ENCODE data around the gene HTT.

The HTT gene

DNA sequence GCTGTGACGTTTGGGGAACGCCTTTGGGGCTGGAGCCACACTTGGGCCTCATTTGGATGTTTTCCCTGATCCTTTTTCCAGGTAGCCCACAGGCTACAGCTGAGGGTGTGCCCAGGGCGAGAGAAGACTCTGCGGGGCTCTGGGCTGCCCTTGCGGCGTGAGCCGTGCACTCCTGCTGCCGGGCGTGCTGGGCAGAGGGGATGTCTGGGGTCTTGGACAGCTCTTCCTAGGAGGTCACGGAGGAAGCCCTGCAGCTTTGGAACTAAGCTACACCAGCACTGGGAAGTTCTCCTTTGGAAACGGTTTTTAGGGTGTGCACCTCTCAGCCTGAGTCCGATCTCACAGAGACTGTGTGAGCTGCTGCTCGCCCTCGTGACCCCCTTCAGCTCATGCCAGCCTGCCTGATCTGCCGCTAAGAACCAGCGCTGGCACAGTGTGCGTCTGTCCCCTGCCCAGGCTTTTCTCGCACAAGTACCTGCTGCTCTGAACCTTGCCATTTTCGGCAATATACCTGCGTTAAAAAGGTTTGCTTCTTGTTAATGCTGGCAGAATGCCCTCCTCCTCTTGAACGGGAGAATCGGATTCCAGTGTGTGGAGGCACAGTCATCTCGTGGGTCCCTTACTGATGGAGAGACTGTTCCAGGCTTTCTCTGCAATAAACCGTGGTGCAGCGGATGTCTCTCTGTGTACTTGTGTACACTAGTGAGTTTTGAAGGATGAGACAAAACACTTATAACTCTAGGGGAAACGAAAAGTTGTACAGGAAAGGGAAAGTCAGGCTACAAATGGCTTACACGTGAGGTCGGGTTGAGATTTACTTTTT lies 188.8 kb downstream of the HTT start:
- no peak for DNase-seq (ENCODE audit: low read depth, low spot score)

DNA sequence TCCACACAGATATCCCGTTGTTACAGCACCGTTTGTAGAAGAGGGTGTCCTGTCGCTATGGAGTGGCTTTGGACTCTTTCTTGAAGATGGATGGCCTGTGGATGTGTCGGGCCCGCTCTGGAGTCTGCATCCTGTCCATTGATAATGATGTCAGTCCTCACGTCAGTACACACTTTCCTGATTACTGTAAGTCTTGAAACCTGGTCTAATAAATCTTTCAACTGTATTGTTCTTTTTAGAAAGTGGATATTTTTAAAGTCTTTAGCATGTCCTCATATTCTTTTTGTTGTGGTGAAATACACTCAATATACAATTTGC lies 189.4 kb downstream of the HTT start:
- no peak for DNase-seq (ENCODE audit: low read depth, low spot score)

- DNase-seq (ENCODE audit: low read depth, low spot score) = no peak
Measured at GRCh38 chr4:3266076-3266475, 191.6 kb downstream of the HTT start.

GRCh38 chr4:3267576-3268394 lies 193.3 kb downstream of the HTT start:
- no peak for DNase-seq (ENCODE audit: low read depth, low spot score)

DNA sequence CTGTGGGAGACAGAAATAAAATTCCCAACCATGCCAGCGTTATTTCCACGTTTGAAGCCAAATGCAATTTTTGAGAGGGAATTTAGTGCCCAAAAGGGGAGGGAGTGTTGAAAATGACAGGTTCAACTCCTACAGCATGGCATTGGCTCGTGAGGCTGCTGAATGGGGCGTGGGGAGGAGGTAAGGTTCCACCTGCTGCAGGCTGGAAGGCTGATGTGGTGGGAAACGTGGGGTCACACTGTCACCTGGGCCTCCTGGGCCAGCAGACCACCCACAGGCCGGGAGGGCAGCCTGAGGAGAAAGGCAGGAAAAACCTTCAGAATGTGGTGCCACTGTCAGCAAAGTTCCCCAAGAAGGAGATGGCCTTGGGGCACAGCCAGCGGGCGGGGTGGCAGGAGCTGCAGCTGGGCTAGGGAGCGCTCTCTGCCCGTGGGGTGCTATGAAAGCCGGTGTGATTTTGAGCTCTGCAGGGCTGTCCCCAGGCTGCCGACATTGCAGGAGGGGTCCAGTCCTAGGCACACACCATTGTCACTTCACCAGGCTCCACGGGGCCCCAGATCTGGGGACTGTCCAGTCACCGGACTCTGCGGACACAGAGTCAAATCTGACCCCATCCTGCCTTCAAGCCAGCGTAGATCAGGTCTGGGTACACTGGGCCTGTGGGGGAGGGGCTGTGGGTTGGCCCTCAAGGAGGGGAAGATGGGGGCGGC lies 194.1 kb downstream of the HTT start:
- no peak for DNase-seq (ENCODE audit: low read depth, low spot score)

GRCh38 chr4:3269105-3269927 lies 194.8 kb downstream of the HTT start:
- no peak for DNase-seq (ENCODE audit: low read depth, low spot score)

- no peak for DNase-seq (ENCODE audit: low read depth, low spot score)
Measured at GRCh38 chr4:3269991-3270611, 195.6 kb downstream of the HTT start.

DNA sequence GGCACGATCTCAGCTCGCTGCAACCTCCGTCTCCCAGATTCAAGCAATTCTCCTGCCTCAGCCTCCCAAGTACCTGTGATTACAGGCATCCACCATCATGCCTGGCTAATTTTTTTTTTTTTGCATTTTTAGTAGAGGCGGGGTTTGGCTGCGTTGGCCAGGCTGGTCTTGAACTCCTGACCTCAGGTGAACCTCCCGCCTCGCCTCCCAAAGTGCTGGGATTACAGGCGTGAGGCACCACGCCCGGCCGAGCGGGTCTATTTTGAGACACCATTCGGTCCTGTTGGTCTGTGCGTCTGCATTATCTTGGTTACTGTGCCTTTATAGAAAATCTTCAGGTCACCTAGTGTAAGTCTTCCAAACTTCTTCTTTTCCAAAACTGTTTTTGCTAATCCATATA lies 196.7 kb downstream of the HTT start:
- no peak for DNase-seq (ENCODE audit: low read depth, low spot score)

GRCh38 chr4:3276986-3277385 lies 202.5 kb downstream of the HTT start:
- no peak for DNase-seq (ENCODE audit: low read depth, low spot score)

DNA sequence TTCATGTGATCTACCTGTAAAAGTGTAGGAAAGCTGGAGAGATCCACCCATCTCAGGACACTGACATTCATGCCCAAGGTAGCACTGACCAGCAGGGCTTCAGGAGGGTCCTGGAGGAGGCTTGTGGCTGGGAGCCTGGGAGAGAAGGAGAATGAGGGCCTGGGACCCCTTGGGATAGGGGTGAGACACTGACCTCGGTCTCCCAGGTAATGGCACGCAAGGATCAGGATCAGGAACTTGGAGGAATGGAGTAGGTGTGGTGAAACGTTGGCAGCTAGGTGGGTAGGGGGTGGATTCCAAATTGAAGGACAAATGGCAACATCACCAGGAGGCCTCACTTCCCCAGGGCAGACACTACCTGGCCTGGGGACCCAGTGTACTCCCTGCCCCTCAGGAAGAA lies 206.0 kb downstream of the HTT start:
- DNase-seq (ENCODE audit: low read depth, low spot score) = no peak

DNA sequence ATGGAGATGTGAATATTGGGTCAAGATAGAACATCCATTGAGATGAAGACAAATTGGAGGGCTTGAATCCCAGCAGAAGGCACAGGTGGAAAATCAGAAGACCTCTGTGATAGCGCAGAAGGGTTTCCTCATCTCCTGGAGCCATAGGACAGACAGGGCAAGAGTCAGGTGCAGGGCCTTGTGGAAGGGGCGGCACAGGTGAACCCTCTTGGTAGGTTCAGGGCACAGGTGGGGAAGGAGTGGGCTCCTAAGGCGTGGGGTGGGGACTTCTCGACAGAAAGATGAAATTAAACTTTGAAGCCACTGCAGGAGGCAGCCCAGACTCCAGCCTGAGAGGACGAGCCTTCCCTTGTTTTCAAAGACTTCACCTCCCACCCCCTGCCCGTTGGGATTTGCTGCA lies 209.0 kb downstream of the HTT start:
- DNase-seq (ENCODE audit: low read depth, low spot score) = no peak

- DNase-seq (ENCODE audit: low read depth, low spot score) = no peak
Measured at GRCh38 chr4:3283916-3284315, 209.4 kb downstream of the HTT start.

DNA sequence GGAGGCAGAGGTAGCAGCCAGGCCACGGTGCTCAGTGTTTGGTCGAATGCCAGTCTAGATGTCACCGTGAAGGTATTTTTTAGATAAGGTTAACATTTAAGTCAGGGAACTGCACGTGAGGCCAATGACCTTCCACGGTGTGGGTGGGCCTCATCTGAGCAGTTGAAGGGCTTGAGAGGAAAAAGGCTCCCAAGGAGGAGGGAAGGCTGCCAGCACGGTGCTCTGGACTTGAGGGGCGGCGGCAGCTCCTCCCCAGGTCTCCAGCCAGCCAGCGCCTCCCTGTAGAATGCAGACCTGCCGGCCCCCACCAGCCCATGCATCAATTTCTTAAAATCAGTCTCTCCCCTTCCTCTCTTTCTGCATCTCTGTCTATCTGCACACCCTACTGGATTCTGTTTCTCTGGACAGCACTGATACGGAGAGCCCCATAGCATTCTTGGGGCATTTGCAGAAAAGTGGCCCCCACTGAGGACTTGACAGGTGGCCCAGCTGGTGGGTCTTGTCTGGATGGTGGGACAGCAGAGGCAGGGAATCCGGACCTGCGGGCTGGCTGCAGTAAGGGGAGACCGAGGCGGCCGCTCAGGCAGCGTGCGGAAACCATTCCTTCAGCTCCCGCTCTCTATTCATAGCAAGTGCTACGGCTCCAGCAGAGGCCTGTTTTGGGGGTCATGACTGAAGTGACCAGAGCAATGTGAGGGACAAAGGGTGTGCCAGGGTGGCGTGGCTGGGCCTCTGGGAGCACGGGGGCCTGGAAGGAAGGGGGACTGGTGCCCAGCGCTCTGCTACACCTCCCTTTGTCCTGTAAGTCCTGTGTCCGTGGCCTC lies 210.5 kb downstream of the HTT start:
- no peak for DNase-seq (ENCODE audit: low read depth, low spot score)

DNA sequence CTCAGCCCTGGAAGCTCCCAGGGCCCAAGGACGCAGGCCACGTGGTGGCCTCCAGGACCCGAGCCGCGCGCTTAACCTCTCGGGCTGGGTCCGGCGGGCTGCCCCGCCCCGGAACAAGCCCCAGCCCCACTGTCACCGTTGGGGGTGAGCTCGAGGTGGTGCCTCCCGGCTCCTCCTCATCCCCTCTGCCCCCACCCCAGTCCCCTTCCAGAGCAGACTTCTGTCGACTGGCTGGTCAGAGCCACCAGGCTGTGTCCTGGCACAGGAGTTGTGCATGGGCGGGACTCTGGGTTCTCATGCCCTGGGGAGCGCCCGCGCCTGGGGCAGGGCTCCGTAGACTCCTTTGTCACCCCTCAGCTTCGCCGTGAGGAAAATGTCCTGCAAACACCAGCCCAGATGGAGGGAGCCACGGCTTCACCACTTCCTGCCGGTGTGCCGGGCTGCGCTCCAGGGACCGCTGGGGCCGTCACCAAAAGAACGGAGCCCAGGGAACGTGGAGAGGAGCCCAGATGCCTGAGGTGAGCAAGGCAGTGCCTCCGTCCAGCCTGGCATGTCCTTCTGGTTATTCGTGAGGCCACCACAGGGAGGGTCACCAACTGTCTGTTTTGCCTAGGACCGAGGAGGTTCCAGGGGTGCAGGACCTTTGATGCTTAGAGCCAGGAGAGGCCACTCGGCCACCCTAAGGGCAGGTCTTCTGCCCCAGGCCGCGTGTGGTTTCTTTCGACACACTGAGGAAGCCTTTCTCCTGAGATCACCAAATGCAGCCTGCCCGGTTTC lies 211.3 kb downstream of the HTT start:
- DNase-seq (ENCODE audit: low read depth, low spot score) = no peak

GRCh38 chr4:3286335-3287175 lies 212.1 kb downstream of the HTT start:
- DNase-seq (ENCODE audit: low read depth, low spot score) = no peak

DNA sequence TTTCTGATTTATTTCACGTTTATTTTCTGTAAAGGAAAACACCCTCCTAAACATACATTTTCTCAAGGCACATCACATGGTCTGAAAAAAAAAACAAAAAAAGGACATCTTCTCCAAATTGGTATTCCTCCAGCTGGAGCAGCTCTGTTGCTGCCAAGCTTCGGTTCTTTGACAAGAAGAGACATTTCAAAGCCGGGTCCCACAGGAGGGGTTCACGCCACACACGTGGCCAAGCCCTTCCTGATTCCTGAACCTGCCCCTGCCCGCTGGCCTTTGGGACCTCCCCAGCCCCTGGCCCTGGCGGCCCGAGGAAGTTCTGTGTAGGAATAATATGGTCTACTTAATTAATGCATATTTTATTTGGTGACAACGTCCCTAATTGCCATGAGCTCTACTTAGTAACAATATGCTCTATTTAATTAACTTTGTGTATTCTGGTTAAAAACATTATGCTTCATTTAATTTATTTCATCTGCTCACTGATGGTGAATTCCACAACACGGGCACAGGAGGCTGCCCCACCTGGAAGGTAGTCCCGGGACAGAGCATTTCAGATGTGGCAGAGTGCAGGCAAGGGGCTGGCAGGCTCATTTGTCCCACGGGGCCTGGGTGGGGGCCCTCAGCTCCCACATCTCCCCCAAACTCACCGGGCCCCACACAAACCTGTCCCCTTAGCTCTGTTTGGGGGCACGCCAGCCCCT lies 212.9 kb downstream of the HTT start:
- no peak for DNase-seq (ENCODE audit: low read depth, low spot score)

DNA sequence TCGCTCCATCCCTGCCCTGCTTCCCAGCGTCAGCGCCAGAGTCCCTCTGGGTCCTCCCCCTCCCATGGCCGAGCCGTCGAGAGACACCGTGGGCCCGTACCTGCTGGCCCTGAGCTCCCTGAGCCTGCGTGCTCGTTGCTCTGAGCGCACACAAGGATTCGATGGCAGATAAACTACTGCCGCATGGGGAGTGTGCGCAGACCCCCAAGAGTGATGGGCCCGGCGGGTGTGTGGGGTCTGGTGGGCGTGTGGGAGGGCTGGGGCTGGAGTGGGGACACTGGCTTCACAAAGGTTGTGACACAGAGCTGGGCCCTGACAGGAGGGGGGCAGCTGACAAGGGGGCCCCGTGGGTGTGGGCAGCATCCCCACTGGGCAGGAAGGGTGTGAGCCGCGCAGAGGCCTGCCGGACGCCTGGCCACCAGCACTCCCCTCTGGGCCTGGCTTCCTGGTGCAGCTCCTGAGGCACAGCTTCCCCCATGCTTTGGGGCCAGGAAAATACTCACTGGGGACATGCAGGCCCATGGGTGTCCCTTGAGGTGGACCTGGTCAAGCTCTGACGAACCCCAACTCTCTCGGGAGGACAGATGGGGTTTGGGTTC lies 213.6 kb downstream of the HTT start:
- no peak for DNase-seq (ENCODE audit: low read depth, low spot score)

Data from activated CD4-positive, CD25-positive, alpha-beta regulatory T cell treated with anti-CD3 and anti-CD28 coated beads, Interleukin-2, amount 50 U/mL, for 16 hours (primary cell).